ENCODE data around the gene KCNAB1.

The KCNAB1 gene

GRCh38 chr3:156489462-156489911 is 369.1 kb downstream of the KCNAB1 start:
- peaks cover 7% of the 10 kb centered on the region; the same call in 1 of the 2 replicates for H3F3A ChIP-seq (ENCODE audit: insufficient read depth)
- H3K9me3 ChIP-seq (ENCODE audit: insufficient read depth, low read length): no peaks in the 10 kb centered on the region
- no peak overlapping the region for H3K27ac ChIP-seq (ENCODE audit: low read depth, low read length)
- no peaks in the 10 kb centered on the region for H4K20me1 ChIP-seq (ENCODE audit: low read depth, low read length)
- no peaks in the 10 kb centered on the region for H3K9me2 ChIP-seq (replicated peaks; ENCODE audit: insufficient read depth, low read length)
- TF ChIP-seq EZH2phosphoT487 (conservative IDR thresholded peaks at IDR 0.05; ENCODE audit: low read length) (no peak), CTCF (IDR thresholded peaks at IDR 0.05; ENCODE audit: insufficient read depth, low read length, poor library complexity, severe bottlenecking) (no peak)
- H3K79me2 ChIP-seq (ENCODE audit: insufficient read depth, low read length): no peaks in the 10 kb centered on the region
- no peak overlapping the region for H2AFZ ChIP-seq (ENCODE audit: low read depth, low read length, severe bottlenecking)
- H3K36me3 ChIP-seq (ENCODE audit: low read length): no peaks in the 10 kb centered on the region
- no peak overlapping the region for H3K9ac ChIP-seq (ENCODE audit: low read length)
- H3K4me2 ChIP-seq (ENCODE audit: low read depth, low read length, poor library complexity, severe bottlenecking): no peak overlapping the region
- H3K27me3 ChIP-seq (ENCODE audit: low read length): no peaks in the 10 kb centered on the region
- no peak overlapping the region for H3K4me3 ChIP-seq (ENCODE audit: insufficient read depth, low read length, poor library complexity, severe bottlenecking)

GRCh38 chr3:156491192-156491591 is 370.8 kb downstream of the KCNAB1 start:
- TF ChIP-seq CTCF (IDR thresholded peaks at IDR 0.05; ENCODE audit: insufficient read depth, low read length, poor library complexity, severe bottlenecking): no peak
- no peak for TF ChIP-seq EZH2phosphoT487 (conservative IDR thresholded peaks at IDR 0.05; ENCODE audit: low read length)
- Histone ChIP-seq H3F3A (ENCODE audit: insufficient read depth) (no peaks in the 10 kb centered on the region), H3K4me2 (ENCODE audit: low read depth, low read length, poor library complexity, severe bottlenecking) (no peak overlapping the region), H3K79me2 (ENCODE audit: insufficient read depth, low read length) (no peaks in the 10 kb centered on the region), H4K20me1 (ENCODE audit: low read depth, low read length) (no peaks in the 10 kb centered on the region), H3K9me3 (ENCODE audit: insufficient read depth, low read length) (no peaks in the 10 kb centered on the region), H3K9me2 (replicated peaks; ENCODE audit: insufficient read depth, low read length) (no peaks in the 10 kb centered on the region), H3K27me3 (ENCODE audit: low read length) (no peaks in the 10 kb centered on the region), H3K27ac (ENCODE audit: low read depth, low read length) (no peak overlapping the region), H3K4me3 (ENCODE audit: insufficient read depth, low read length, poor library complexity, severe bottlenecking) (no peak overlapping the region), H2AFZ (ENCODE audit: low read depth, low read length, severe bottlenecking) (no peak overlapping the region), H3K9ac (ENCODE audit: low read length) (no peak overlapping the region), H3K36me3 (ENCODE audit: low read length) (no peaks in the 10 kb centered on the region)

GRCh38 chr3:156492801-156493261 is 372.5 kb downstream of the KCNAB1 start:
- TF ChIP-seq EZH2phosphoT487 (conservative IDR thresholded peaks at IDR 0.05; ENCODE audit: low read length): no peak
- no peak for TF ChIP-seq CTCF (IDR thresholded peaks at IDR 0.05; ENCODE audit: insufficient read depth, low read length, poor library complexity, severe bottlenecking)
- Histone ChIP-seq H3K4me2 (ENCODE audit: low read depth, low read length, poor library complexity, severe bottlenecking) (no peak overlapping the region), H3K27me3 (ENCODE audit: low read length) (no peaks in the 10 kb centered on the region), H2AFZ (ENCODE audit: low read depth, low read length, severe bottlenecking) (no peak overlapping the region), H3K27ac (ENCODE audit: low read depth, low read length) (no peak overlapping the region), H3K9me2 (replicated peaks; ENCODE audit: insufficient read depth, low read length) (no peaks in the 10 kb centered on the region), H3K9ac (ENCODE audit: low read length) (no peak overlapping the region), H3F3A (ENCODE audit: insufficient read depth) (no peaks in the 10 kb centered on the region), H3K36me3 (ENCODE audit: low read length) (no peaks in the 10 kb centered on the region), H3K9me3 (ENCODE audit: insufficient read depth, low read length) (peaks cover 3% of the 10 kb centered on the region; the same call in 1 of the 2 replicates), H3K79me2 (ENCODE audit: insufficient read depth, low read length) (no peaks in the 10 kb centered on the region), H4K20me1 (ENCODE audit: low read depth, low read length) (no peaks in the 10 kb centered on the region), H3K4me3 (ENCODE audit: insufficient read depth, low read length, poor library complexity, severe bottlenecking) (no peak overlapping the region)
